Measurements from ENCODE around the gene TIAM2. TPM values are rescaled to one million over a fixed set of nuclear protein-coding genes. Genes with fewer than 3 reads are reported as not detected.

TIAM2 gene
- total RNA-seq, 6 donors from 2014 or later = 5.6 to 25.1 (median 7.7) TPM

DNA sequence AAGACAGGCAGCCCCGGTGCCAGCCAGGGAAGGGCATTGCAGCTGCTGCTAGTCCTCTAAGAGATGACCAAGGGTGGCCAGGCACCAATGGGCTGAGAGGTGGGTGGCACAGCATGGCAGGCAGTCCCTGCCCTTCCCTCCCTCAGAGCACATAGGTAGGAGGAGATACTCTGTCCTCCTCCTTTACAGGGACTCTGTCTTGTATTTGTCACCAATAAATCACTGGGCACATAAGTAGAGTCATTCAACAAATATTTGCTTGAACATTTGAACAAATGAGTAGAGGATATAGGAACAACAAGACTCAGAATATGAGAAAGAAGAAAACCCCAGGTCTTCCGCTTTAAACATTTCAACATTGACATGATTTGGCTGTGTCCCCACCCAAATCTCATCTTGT, 199.3 kb downstream of the TIAM2 start:
- no peaks in the 10 kb centered on the region for H3K36me3 ChIP-seq
- TF ChIP-seq EP300 (IDR thresholded peaks at IDR 0.05) = no peak
- TF ChIP-seq, protein P1, sequence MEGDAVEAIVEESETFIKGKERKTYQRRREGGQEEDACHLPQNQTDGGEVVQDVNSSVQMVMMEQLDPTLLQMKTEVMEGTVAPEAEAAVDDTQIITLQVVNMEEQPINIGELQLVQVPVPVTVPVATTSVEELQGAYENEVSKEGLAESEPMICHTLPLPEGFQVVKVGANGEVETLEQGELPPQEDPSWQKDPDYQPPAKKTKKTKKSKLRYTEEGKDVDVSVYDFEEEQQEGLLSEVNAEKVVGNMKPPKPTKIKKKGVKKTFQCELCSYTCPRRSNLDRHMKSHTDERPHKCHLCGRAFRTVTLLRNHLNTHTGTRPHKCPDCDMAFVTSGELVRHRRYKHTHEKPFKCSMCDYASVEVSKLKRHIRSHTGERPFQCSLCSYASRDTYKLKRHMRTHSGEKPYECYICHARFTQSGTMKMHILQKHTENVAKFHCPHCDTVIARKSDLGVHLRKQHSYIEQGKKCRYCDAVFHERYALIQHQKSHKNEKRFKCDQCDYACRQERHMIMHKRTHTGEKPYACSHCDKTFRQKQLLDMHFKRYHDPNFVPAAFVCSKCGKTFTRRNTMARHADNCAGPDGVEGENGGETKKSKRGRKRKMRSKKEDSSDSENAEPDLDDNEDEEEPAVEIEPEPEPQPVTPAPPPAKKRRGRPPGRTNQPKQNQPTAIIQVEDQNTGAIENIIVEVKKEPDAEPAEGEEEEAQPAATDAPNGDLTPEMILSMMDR (IDR thresholded peaks at IDR 0.05) = no peak
- no peak for TF ChIP-seq POLR2A (IDR thresholded peaks at IDR 0.05)
- H3K27ac ChIP-seq = no peak overlapping the region
- peaks cover 0 to 5% (median 2%) of the 10 kb centered on the region in 4 donors for H3K4me1 ChIP-seq
- no peak overlapping the region for H3K4me3 ChIP-seq
- no peaks in the 10 kb centered on the region for H3K9me3 ChIP-seq
- 100% methylated on average over 2 of the region's 2 CpGs for WGBS, 2 donors
- ATAC-seq (ENCODE audit: low FRiP score in 2 of 2) (no peak), DNase-seq (no peak)
- H3K27me3 ChIP-seq = no peaks in the 10 kb centered on the region

- no peak overlapping the region for H3K4me3 ChIP-seq
- no peaks in the 10 kb centered on the region for H3K36me3 ChIP-seq
- TF ChIP-seq EP300 (IDR thresholded peaks at IDR 0.05) (no peak), POLR2AphosphoS5 (IDR thresholded peaks at IDR 0.05) (no peak), POLR2A (IDR thresholded peaks at IDR 0.05) (no peak)
- TF ChIP-seq, protein P1 (IDR thresholded peaks at IDR 0.05) = no peak
- 93 to 100% methylated on average over 7 of the region's 7 CpGs for WGBS, 2 donors
- no peaks in the 10 kb centered on the region for H3K9me3 ChIP-seq
- no peak for DNase-seq
- H3K4me1 ChIP-seq = no peaks in the 10 kb centered on the region
- no peaks in the 10 kb centered on the region for H3K27me3 ChIP-seq
- no peak for ATAC-seq (ENCODE audit: low FRiP score in 2 of 2)
- H3K27ac ChIP-seq = no peak overlapping the region
These were observed 200.8 kb downstream of the TIAM2 start for GRCh38 chr6:155195903-155196302.

DNA sequence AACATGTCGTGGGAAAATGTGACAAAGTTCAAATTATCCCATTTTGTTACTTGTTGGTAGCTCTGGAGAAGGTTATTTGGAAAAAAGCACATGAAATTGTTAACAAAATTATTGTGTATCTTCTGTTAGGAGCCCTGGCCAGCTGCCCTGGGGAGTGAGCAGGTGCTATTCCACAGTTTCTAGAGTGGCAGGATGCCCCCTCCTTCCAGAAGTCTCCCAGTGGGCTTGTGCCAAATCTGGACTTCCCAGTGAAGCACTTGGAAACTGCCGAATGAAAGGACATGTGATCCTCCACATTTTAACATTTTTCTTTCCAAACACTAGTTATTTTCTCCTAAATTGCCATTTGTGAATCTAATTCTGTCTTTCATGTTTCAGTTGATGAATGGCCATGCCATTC, 201.8 kb downstream of the TIAM2 start:
- 45 to 69% methylated on average over 2 of the region's 2 CpGs for WGBS, 2 donors
- no peak for DNase-seq
- TF ChIP-seq POLR2A (IDR thresholded peaks at IDR 0.05) (no peak), POLR2AphosphoS5 (IDR thresholded peaks at IDR 0.05) (no peak), EP300 (IDR thresholded peaks at IDR 0.05) (no peak)
- TF ChIP-seq, protein P1 (IDR thresholded peaks at IDR 0.05) = no peak

GRCh38 chr6:155197932-155198331, 202.8 kb downstream of the TIAM2 start:
- Histone ChIP-seq H3K9me3 (no peaks in the 10 kb centered on the region), H3K4me3 (no peak overlapping the region), H3K4me1 (peaks cover 0 to 4% (median 2%) of the 10 kb centered on the region in 4 donors), H3K36me3 (no peaks in the 10 kb centered on the region), H3K27ac (no peak overlapping the region), H3K27me3 (no peaks in the 10 kb centered on the region)
- DNase-seq (no peak), ATAC-seq (ENCODE audit: low FRiP score in 2 of 2) (no peak)
- WGBS, 2 donors = 92 to 97% methylated on average over 2 of the region's 2 CpGs
- TF ChIP-seq POLR2AphosphoS5 (IDR thresholded peaks at IDR 0.05) (no peak), POLR2A (IDR thresholded peaks at IDR 0.05) (no peak), EP300 (IDR thresholded peaks at IDR 0.05) (no peak)
- TF ChIP-seq, protein P1 (IDR thresholded peaks at IDR 0.05) = no peak

More for the DNA sequence above, 201.8 kb downstream of the TIAM2 start:
- ATAC-seq (ENCODE audit: low FRiP score in 2 of 2) = no peak
- Histone ChIP-seq H3K9me3 (no peaks in the 10 kb centered on the region), H3K27ac (no peak overlapping the region), H3K4me1 (peaks cover 0 to 3% (median under 1%) of the 10 kb centered on the region in 4 donors), H3K36me3 (no peaks in the 10 kb centered on the region), H3K27me3 (no peaks in the 10 kb centered on the region), H3K4me3 (no peak overlapping the region)

DNA sequence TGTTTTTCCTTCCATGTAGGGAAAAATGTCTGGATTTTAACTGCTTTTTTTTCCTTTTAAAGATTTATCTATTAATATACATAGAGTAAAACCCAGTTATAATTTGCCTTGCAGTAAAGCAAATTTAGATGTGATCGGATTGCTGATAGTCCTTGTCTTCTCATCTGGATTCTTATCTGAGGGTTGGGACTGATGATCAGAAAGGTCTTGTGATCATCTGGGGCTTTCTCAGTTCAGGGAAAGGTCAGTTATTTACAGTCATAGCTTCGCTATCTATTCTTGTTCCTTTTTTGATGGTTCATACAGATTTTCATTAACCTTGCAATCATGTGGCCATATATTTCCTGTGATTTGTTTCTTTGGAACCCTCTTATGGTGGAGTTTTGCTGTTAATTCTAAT, 204.9 kb downstream of the TIAM2 start:
- TF ChIP-seq POLR2A (IDR thresholded peaks at IDR 0.05) (no peak), POLR2AphosphoS5 (IDR thresholded peaks at IDR 0.05) (no peak), EP300 (IDR thresholded peaks at IDR 0.05) (no peak)
- TF ChIP-seq, protein P1 (IDR thresholded peaks at IDR 0.05) = no peak
- H3K36me3 ChIP-seq = no peaks in the 10 kb centered on the region
- no peak overlapping the region for H3K27ac ChIP-seq
- no peaks in the 10 kb centered on the region for H3K9me3 ChIP-seq
- no peak overlapping the region for H3K4me3 ChIP-seq
- peaks cover 0 to 4% (median 2%) of the 10 kb centered on the region in 4 donors for H3K4me1 ChIP-seq
- ATAC-seq (ENCODE audit: low FRiP score in 2 of 2) (no peak), DNase-seq (no peak)
- 77 to 78% methylated on average over 2 of the region's 2 CpGs for WGBS, 2 donors
- H3K27me3 ChIP-seq = no peaks in the 10 kb centered on the region

All from upper lobe of left lung (tissue), 6 donors.